ENCODE data around the gene BAIAP3. TPM values are rescaled to one million over a fixed set of nuclear protein-coding genes. Genes with fewer than 3 reads are reported as not detected.

BAIAP3 gene
- total RNA-seq, 2 experiments from 2014 or later, result 3.2 to 6.3 TPM

DNA sequence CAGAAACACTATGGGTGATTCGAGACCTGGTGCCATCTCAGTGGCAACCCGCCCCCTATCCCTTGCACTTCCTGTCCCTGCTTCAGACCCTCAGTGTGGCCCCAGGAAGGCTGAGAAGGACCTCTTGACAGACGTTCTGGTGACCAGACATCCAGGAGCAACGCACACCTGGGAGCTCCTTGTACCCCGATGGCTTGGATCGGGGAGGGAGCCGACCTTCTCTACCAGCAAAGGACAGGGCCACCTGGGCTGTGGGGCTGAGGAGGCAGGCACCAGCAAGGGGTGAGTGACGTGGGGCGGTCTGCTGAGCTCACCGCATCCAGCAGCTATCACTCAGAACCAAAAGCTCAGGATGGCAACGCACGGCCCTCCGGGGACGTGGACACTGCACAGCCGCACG is 53.9 kb downstream of the BAIAP3 start:
- POLR2A ChIA-PET, result no interaction called here
- Histone ChIP-seq H3K27ac (ENCODE audit: low read depth, low read length, poor library complexity, severe bottlenecking) (no peak overlapping the region), H3K4me1 (ENCODE audit: insufficient read depth, low read length, poor library complexity, severe bottlenecking) (no peaks in the 10 kb centered on the region), H3K9me3 (ENCODE audit: low read length) (no peaks in the 10 kb centered on the region), H3K9me2 (ENCODE audit: insufficient read depth, low read length) (no peaks in the 10 kb centered on the region), H3K36me3 (ENCODE audit: insufficient read depth, low read length) (no peaks in the 10 kb centered on the region), H3K79me2 (ENCODE audit: insufficient read depth, low read depth, low read length) (no peaks in the 10 kb centered on the region), H4K20me1 (ENCODE audit: insufficient read depth, low read length) (no peaks in the 10 kb centered on the region), H3K4me3 (ENCODE audit: low read depth, low read length, poor library complexity, severe bottlenecking) (no peak overlapping the region), H3K4me2 (ENCODE audit: low read length) (no peak overlapping the region), H2AFZ (ENCODE audit: low read length) (no peak overlapping the region)
- CTCF ChIA-PET (ENCODE audit: unreplicated experiment), result no interaction called here
- no peak for DNase-seq (ENCODE audit: low spot score)
- BruUV-seq (replicated peaks), result no TSS peak
- intact Hi-C loops (cut with micrococcal nuclease; ENCODE audit: unreplicated experiment), result no loop called here
- TF ChIP-seq, protein P1, sequence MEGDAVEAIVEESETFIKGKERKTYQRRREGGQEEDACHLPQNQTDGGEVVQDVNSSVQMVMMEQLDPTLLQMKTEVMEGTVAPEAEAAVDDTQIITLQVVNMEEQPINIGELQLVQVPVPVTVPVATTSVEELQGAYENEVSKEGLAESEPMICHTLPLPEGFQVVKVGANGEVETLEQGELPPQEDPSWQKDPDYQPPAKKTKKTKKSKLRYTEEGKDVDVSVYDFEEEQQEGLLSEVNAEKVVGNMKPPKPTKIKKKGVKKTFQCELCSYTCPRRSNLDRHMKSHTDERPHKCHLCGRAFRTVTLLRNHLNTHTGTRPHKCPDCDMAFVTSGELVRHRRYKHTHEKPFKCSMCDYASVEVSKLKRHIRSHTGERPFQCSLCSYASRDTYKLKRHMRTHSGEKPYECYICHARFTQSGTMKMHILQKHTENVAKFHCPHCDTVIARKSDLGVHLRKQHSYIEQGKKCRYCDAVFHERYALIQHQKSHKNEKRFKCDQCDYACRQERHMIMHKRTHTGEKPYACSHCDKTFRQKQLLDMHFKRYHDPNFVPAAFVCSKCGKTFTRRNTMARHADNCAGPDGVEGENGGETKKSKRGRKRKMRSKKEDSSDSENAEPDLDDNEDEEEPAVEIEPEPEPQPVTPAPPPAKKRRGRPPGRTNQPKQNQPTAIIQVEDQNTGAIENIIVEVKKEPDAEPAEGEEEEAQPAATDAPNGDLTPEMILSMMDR (conservative IDR thresholded peaks at IDR 0.05; ENCODE audit: low read length), result no peak
- TF ChIP-seq EZH2phosphoT487 (IDR thresholded peaks at IDR 0.05; ENCODE audit: borderline replicate concordance, low read depth, low read length), result no peak

DNA sequence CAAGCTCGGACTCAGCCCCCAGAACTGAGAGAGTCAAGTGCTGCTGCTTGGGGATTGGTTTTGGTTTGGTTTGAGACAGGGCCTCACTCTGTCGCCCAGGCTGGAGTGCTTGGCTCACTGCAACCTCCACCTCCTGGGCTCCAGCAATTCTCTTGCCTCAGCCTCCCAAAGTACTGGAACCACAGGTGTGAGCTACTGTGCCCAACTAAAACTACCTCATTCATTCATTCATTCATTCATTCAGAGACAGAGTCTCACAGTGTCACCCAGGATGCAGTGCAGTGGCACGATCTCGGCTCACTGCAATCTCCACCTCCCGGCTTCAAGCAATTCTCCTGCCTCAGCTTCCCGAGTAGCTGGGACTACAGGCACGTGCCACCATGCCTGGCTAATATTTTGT is 56.3 kb downstream of the BAIAP3 start:
- TF ChIP-seq EZH2phosphoT487 (IDR thresholded peaks at IDR 0.05; ENCODE audit: borderline replicate concordance, low read depth, low read length), result no peak
- TF ChIP-seq, protein P1 (conservative IDR thresholded peaks at IDR 0.05; ENCODE audit: low read length), result no peak
- no peak overlapping the region for H3K4me2 ChIP-seq (ENCODE audit: low read length)
- no peaks in the 10 kb centered on the region for H3K9me2 ChIP-seq (ENCODE audit: insufficient read depth, low read length)
- BruUV-seq (replicated peaks), result no TSS peak
- H3K9me3 ChIP-seq (ENCODE audit: low read length), result no peaks in the 10 kb centered on the region
- H2AFZ ChIP-seq (ENCODE audit: low read length), result no peak overlapping the region
- H3K4me3 ChIP-seq (ENCODE audit: low read depth, low read length, poor library complexity, severe bottlenecking), result no peak overlapping the region
- ChIA-PET POLR2A (no interaction called here), CTCF (ENCODE audit: unreplicated experiment) (no interaction called here)
- no peaks in the 10 kb centered on the region for H3K36me3 ChIP-seq (ENCODE audit: insufficient read depth, low read length)
- H3K4me1 ChIP-seq (ENCODE audit: insufficient read depth, low read length, poor library complexity, severe bottlenecking), result no peaks in the 10 kb centered on the region
- intact Hi-C loops (cut with micrococcal nuclease; ENCODE audit: unreplicated experiment), result no loop called here
- no peaks in the 10 kb centered on the region for H4K20me1 ChIP-seq (ENCODE audit: insufficient read depth, low read length)
- no peaks in the 10 kb centered on the region for H3K79me2 ChIP-seq (ENCODE audit: insufficient read depth, low read depth, low read length)
- no peak overlapping the region for H3K27ac ChIP-seq (ENCODE audit: low read depth, low read length, poor library complexity, severe bottlenecking)
- DNase-seq (ENCODE audit: low spot score), result no peak

DNA sequence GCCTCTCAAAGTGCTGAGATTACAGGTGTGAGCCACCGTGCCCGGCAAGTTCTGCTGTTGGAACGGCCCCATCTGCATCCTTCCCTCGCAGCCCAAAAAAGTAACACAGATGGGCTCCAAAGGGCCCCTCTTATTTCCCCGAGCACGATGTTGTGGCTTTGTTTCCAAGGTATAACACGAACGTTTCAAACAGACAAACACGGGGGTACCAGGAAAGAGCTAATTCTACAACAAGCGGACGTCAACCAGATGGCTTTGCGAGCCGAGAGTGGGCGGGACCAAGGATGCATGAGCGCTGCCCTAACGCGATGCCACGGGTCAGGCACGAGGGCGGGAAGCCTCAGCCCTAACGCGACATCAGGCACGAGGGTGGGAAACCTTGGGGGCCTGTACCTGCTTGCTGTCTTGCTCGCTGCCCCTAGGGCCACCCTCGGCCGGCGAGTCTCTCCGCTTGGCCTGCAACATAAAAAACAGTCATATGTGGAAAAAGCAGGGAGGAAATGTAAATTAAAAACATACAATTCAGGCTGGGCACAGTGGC is 56.9 kb downstream of the BAIAP3 start:
- no peaks in the 10 kb centered on the region for H4K20me1 ChIP-seq (ENCODE audit: insufficient read depth, low read length)
- no peaks in the 10 kb centered on the region for H3K36me3 ChIP-seq (ENCODE audit: insufficient read depth, low read length)
- no peaks in the 10 kb centered on the region for H3K9me3 ChIP-seq (ENCODE audit: low read length)
- H3K4me3 ChIP-seq (ENCODE audit: low read depth, low read length, poor library complexity, severe bottlenecking), result no peak overlapping the region
- H2AFZ ChIP-seq (ENCODE audit: low read length), result no peak overlapping the region
- no peaks in the 10 kb centered on the region for H3K79me2 ChIP-seq (ENCODE audit: insufficient read depth, low read depth, low read length)
- no TSS peak for BruUV-seq (replicated peaks)
- ChIA-PET CTCF (ENCODE audit: unreplicated experiment) (no interaction called here), POLR2A (no interaction called here)
- TF ChIP-seq, protein P1 (conservative IDR thresholded peaks at IDR 0.05; ENCODE audit: low read length), result no peak
- no peak for TF ChIP-seq EZH2phosphoT487 (IDR thresholded peaks at IDR 0.05; ENCODE audit: borderline replicate concordance, low read depth, low read length)
- intact Hi-C loops (cut with micrococcal nuclease; ENCODE audit: unreplicated experiment), result no loop called here
- no peaks in the 10 kb centered on the region for H3K9me2 ChIP-seq (ENCODE audit: insufficient read depth, low read length)
- no peak for DNase-seq (ENCODE audit: low spot score)
- no peak overlapping the region for H3K4me2 ChIP-seq (ENCODE audit: low read length)
- no peak overlapping the region for H3K27ac ChIP-seq (ENCODE audit: low read depth, low read length, poor library complexity, severe bottlenecking)
- H3K4me1 ChIP-seq (ENCODE audit: insufficient read depth, low read length, poor library complexity, severe bottlenecking), result no peaks in the 10 kb centered on the region

Data from OCI-LY7 (cell line).